DMS53 treated with DMSO at 0.1 percent for 48 hours (cell line): Measurements from ENCODE around the gene ELAPOR1.

Experiments used
- DNase-seq: peaks from one replicate; lab custom pipeline; 2025; ENCODE audit not compliant: unreplicated experiment; lab: John Stamatoyannopoulos, UW

Gene ELAPOR1

GRCh38 chr1:109113590-109114341 is at the start of gene ELAPOR1:
Gene ELAPOR1, plus strand, starts transcription at chr1:109114115. Its CDS starts 69 bp downstream, at chr1:109114184.
- DNase-seq, result peak; percentile 94

GRCh38 chr1:109065137-109065536 is 48.8 kb upstream of the ELAPOR1 start:
- DNase-seq, result no peak

- no peak for DNase-seq
Measured at GRCh38 chr1:109067883-109068282, 46.0 kb upstream of the ELAPOR1 start.

GRCh38 chr1:109069294-109069693 is 44.6 kb upstream of the ELAPOR1 start:
- DNase-seq, result no peak

- DNase-seq, result peak; percentile 83
Measured at GRCh38 chr1:109075531-109076490, 38.1 kb upstream of the ELAPOR1 start, which contains the start of gene TAF13. Gene TAF13, minus strand, starts transcription at chr1:109076003. Its CDS starts 56 bp downstream, at chr1:109075947.

- no peak for DNase-seq
Measured at GRCh38 chr1:109078317-109078716, 35.6 kb upstream of the ELAPOR1 start.

- DNase-seq, result no peak
Measured at GRCh38 chr1:109079240-109079622, 34.7 kb upstream of the ELAPOR1 start.

GRCh38 chr1:109080441-109081082 is 33.4 kb upstream of the ELAPOR1 start:
- no peak for DNase-seq

GRCh38 chr1:109083501-109083900 is 30.4 kb upstream of the ELAPOR1 start:
- no peak for DNase-seq

- DNase-seq, result no peak
Measured at GRCh38 chr1:109083923-109084322, 30.0 kb upstream of the ELAPOR1 start.

GRCh38 chr1:109084563-109085517 is 29.1 kb upstream of the ELAPOR1 start:
- no peak for DNase-seq

GRCh38 chr1:109089242-109090015 is 24.5 kb upstream of the ELAPOR1 start:
- peak; percentile 91 for DNase-seq

GRCh38 chr1:109090196-109091077 is 23.5 kb upstream of the ELAPOR1 start, which contains the start of gene TMEM167B:
Gene TMEM167B, plus strand, starts transcription at chr1:109090764. Its CDS starts 109 bp downstream, at chr1:109090873.
- peak; percentile 94 for DNase-seq

GRCh38 chr1:109091078-109091838 is 22.7 kb upstream of the ELAPOR1 start:
- DNase-seq, result peak; percentile 56

GRCh38 chr1:109091839-109092193 is 22.1 kb upstream of the ELAPOR1 start:
- no peak for DNase-seq

- DNase-seq, result no peak
Measured at GRCh38 chr1:109094377-109094803, 19.5 kb upstream of the ELAPOR1 start.

GRCh38 chr1:109094871-109095270 is 19.0 kb upstream of the ELAPOR1 start:
- DNase-seq, result no peak

GRCh38 chr1:109095631-109096030 is 18.3 kb upstream of the ELAPOR1 start:
- no peak for DNase-seq
